ENCODE measurements around the gene C2orf80. TPM values are rescaled to one million over a fixed set of nuclear protein-coding genes. Genes with fewer than 3 reads are reported as not detected.
"Not testable (repeated sequence)": the region's sequence is repeated elsewhere in the genome, so short reads cannot be mapped to it uniquely, and the experiment has no call there.

C2orf80 gene
- total RNA-seq, 1 donor from 2014 or later, result not detected

- DNase-seq, result no peak
Measured at GRCh38 chr2:208179028-208179609, 10.7 kb downstream of the C2orf80 start.

- no peak for DNase-seq
Measured at GRCh38 chr2:208175840-208176153, 14.0 kb downstream of the C2orf80 start.

GRCh38 chr2:208175069-208175839, 14.6 kb downstream of the C2orf80 start:
- DNase-seq, result peak; percentile 69

- no peak for DNase-seq
Measured at GRCh38 chr2:208174144-208174543, 15.7 kb downstream of the C2orf80 start.

GRCh38 chr2:208172125-208172524, 17.7 kb downstream of the C2orf80 start:
- DNase-seq, result no peak

GRCh38 chr2:208164951-208165755, 24.7 kb downstream of the C2orf80 start:
- no peak for DNase-seq

GRCh38 chr2:208163489-208163888, 26.3 kb downstream of the C2orf80 start, which contains the start of gene CRYGA:
TSS of gene CRYGA (minus strand) at chr2:208163589. CDS start at chr2:208163556, 33 bp downstream.
- DNase-seq, result no peak

- DNase-seq, result no peak
Measured at GRCh38 chr2:208156439-208156838, 33.4 kb downstream of the C2orf80 start.

GRCh38 chr2:208153156-208153555, 36.7 kb downstream of the C2orf80 start:
- no peak for DNase-seq

GRCh38 chr2:208150956-208151355, 38.9 kb downstream of the C2orf80 start:
- no peak for DNase-seq

GRCh38 chr2:208150094-208150493, 39.7 kb downstream of the C2orf80 start:
- no peak for DNase-seq

GRCh38 chr2:208148803-208149202, 41.0 kb downstream of the C2orf80 start:
- DNase-seq, result no peak

- DNase-seq, result no peak
Measured at GRCh38 chr2:208147759-208148158, 42.1 kb downstream of the C2orf80 start.

GRCh38 chr2:208147008-208147407, 42.8 kb downstream of the C2orf80 start:
- no peak for DNase-seq

GRCh38 chr2:208146006-208146405, 43.8 kb downstream of the C2orf80 start, which contains the start of gene CRYGB:
TSS of gene CRYGB (minus strand) at chr2:208146158. CDS start at chr2:208146120, 38 bp downstream.
- DNase-seq, result no peak

- no peak for DNase-seq
Measured at GRCh38 chr2:208142925-208143799, 46.7 kb downstream of the C2orf80 start.

GRCh38 chr2:208142240-208142924, 47.4 kb downstream of the C2orf80 start:
- DNase-seq, result peak; percentile 7

- no peak for DNase-seq
Measured at GRCh38 chr2:208139447-208139846, 50.4 kb downstream of the C2orf80 start.

- not testable (repeated sequence) for DNase-seq
Measured at GRCh38 chr2:208138334-208138733, 51.5 kb downstream of the C2orf80 start.

- no peak for DNase-seq
Measured at GRCh38 chr2:208136716-208137094, 53.1 kb downstream of the C2orf80 start.
